HG02571 (cell line): ENCODE results near the gene BAZ1B.
A peak's percentile ranks its signal among the peaks of the same experiment; 100 is the strongest.
"Not testable (repeated sequence)": the region's sequence is repeated elsewhere in the genome, so short reads cannot be mapped to it uniquely, and the experiment has no call there.

Experiments
- ATAC-seq: cut with Tn5 transposase; IDR thresholded peaks from one replicate; pipeline ENCODE4 v1.9.1; 2021; ENCODE audit warnings: mild to moderate bottlenecking, moderate library complexity; ENCODE audit not compliant: unreplicated experiment

The BAZ1B gene

DNA sequence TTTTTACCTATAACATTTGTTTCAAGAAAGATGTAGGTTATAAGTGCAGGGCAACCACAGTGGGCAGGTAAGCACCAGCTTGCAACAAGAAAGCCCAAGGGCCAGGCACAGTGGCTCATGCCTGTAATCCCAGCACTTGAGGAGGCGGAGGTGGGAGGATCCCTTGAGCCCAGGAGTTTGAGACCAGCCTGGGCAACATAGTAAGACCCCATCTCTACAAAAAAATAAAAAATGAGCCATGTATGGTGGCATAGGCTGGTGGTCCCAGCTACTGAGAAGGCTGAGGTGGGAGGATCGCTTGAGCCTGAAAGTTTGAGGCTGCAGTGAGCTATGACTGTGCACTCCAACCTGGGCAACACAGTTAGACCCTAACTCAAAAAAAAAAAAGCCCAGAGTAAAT is 22.6 kb upstream of the BAZ1B start:
- ATAC-seq = no peak

DNA sequence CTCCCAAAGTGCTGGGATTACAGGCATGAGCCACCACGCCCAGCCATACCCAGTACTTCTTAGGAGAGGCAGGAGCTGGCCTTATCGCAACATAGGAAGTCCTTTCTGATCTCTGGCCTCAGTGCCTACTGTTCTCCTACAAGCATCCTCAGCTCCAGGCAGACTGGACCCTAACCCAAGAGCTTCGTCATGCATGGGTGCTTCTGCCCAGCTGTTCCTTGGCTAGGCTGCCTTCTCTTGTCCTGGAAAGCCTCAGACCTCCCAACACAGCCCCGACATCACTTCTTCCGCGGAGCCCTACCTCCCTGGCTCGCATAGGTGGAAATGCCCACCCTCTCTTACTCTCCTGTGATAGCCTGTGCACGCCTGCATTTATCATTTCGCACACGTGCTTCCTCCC is 19.6 kb upstream of the BAZ1B start:
- no peak for ATAC-seq

DNA sequence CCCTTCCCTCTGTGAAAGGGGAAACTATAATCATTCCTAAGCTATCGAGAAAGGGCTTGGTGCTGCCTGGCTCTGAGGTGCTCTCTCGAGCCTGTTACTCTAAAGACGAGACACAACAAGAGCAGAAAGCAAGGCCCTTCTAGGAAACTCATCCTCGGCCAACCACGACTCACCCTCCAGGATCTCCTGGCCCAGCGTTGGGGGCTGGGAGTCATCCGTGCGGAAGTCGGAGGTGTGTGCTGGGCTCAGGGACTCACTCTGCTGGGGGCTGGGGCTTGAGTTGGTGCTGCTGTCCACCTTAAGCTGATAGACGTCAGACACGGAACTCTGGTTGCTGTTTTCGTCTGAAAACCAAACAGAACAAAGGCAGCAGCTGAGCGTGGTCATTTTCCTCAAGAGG is 17.6 kb upstream of the BAZ1B start:
- ATAC-seq = no peak

DNA sequence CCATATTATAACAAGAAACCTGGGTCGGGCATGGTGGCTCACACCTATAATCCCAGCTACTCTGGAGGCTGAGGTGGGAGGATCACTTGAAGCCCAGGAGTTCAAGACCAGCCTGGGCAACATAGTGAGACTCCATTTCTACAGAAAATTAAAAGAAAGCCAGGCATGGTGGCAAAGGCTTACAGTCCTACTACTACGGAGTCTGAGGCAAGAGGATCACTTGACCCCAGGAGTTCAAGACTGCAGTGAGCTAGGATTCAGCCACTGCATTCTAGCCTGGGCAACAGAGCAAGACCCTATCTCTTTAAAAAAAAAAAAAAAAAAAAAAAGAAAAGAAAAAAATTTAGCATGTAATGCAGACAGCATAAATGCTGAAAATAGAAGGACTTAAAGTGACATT is 16.4 kb upstream of the BAZ1B start:
- ATAC-seq = not testable (repeated sequence)

DNA sequence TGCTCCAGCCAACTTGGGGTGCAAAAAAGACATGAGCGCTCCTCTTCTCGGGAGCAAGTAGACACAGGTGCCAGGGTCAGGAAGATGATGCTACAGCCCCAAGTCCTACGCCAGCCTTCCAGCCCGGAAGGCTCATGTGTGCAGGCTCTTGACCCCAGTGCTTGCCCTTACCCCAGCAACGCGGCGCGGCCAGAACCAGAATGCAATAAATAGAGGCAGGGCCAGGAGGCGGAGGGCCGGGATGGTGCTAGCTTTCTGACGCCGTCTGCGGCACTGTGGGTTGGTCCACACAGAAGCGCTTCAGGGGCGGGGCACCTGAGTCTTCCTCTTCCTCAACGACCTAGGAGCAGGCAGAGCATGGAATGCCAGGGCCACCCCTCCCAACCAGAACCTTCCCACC is 15.0 kb upstream of the BAZ1B start:
- no peak for ATAC-seq

DNA sequence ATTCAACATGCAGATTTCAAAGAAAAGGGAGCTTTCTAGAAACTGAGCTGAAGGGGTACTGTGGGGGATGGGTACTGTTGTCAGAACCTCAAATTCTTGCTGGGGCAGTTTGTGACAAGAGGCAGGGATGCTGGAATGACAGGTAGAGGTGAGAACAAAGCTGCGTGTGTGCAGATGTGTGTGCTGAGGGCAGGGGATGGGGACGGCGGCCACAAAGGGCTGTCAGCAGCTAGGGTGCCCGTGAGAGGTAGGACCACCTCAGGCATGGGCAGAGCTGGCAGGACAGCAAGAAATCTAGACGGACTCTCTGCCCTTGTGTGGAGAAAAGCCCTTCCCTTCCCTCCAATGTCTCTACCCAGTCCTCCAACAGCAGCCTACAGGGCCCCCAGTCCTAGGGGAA is 14.4 kb upstream of the BAZ1B start:
- no peak for ATAC-seq

DNA sequence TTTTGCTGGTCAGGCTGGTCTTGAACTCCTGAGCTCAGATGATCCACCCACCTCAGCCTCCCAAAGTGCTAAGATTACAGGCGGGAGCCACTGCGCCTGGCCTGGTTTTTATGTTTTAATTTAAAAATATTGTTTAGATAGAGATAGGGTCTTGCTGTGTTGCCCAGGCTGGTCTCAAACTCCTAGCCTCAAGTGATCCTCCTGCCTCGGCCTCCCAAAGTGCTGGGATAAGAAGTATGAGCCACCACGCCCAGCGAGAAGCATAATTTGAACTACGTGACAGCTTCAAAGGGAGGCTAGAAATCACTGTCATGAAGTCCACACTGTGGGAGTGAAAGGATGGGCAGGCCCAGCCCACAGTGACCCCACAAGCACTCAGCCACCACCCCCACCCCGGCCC is 13.8 kb upstream of the BAZ1B start:
- not testable (repeated sequence) for ATAC-seq

DNA sequence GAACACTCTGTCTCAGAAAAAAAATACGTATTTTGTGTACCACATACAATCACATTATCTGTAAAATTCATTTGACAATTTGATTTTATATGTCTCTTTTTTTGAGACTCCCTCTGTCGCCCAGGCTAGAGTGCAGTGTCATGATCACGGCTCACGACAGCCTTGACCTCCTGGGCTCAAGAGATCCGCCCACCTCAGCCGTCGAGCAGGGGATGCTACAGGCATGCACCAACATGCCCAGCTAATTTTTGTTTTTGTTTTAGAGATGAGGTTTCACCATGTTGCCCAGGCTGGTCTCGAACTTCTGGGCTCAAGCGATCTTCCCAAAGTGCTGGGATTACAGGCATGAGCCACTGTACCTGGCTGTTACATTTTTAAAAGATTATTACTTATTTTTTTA is 11.6 kb upstream of the BAZ1B start:
- ATAC-seq = no peak

DNA sequence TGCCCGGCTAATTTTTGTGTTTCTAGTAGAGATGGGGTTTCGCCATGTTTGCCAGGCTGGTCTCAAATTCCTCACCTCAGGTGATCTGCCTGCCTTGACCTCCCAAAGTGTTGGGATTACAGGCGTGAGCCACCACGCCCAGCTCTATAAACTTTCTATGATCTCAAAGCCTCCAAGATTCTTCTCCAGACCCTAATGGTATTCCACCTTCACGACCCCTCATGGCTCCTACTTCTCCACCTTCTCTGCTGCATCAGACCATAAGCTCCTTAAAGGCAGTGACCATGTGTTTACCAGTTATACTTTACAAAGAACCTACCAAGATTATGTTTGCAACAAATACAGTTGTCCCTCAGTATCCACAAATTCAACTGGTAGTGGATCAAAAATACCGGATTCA is 10.1 kb upstream of the BAZ1B start:
- no peak for ATAC-seq

DNA sequence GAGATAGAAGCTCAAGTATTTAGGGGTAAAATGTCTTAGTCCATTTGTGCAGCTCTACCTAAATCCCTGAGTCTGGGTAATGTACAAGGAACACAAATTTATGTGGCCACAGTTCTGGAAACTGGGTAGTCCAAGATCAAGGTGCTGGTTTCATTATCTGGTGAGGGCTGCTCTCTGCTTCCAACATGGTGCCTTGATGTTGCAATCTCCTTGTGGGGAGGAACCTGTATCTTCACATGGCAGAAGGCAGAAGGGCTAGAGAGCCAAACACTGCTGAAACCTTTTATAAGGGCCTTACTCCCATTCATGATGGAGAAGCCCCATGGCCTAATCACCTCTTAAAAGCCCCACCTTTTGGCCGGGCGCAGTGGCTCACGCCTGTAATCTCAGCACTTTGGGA is 8.7 kb upstream of the BAZ1B start:
- ATAC-seq = no peak

DNA sequence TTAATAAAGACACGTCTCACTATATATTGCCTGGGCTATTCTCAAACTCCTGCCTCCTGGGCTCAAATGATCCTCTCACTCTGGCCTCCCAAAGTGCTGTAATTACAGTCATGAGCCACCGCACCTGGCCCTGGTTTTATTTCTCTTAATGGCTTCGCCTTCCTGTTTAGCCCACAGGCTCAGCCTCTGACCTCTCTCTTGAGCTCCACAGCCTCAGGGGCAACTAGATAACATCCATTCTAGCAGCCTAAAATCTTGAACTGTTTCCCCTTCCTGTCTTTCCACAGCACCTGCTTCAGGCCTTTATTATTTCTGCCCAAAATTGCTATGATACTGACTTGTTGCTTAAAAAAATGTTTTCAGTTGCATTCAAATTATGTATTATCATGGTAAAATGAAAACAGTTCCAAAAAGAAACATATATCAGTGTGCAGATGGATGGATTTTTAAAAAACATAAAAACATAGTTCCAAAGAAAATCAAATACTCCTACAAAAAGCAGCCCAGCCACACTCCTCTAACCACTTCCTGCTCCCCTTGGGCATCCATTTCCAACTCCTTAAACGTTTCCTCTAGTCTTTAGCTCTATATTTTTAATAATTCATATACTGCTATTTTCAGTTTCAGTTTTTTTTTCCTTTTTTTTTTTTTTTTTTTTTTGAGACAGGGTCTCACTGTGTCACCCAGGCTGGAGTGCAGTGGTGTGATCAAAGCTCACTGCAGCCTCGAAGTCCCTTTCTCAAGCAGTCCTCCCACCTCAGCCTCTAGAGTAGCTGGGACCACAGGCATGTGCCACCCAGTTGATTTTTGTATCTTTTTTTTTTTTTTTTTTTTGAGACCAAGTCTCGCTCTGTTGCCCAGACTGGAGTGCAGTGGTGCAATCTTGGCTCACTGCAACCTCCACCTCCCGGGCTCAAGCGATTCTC is 5.1 kb upstream of the BAZ1B start:
- ATAC-seq = no peak

DNA sequence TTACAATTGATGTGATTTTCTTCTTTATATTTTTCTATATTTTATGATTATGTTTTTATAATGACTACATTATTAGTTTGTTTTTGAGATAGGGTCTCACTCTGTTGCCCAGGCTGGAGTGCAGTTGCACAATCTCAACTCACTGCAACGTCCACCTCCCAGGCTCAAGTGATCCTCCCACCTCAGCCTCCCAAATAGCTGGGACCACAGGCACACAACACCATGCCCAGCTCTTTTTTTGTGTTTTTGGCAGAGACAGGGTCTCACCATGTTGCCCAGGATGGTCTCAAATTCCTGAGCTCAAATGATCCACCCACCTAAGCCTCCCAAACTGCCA is 4.0 kb upstream of the BAZ1B start:
- not testable (repeated sequence) for ATAC-seq

DNA sequence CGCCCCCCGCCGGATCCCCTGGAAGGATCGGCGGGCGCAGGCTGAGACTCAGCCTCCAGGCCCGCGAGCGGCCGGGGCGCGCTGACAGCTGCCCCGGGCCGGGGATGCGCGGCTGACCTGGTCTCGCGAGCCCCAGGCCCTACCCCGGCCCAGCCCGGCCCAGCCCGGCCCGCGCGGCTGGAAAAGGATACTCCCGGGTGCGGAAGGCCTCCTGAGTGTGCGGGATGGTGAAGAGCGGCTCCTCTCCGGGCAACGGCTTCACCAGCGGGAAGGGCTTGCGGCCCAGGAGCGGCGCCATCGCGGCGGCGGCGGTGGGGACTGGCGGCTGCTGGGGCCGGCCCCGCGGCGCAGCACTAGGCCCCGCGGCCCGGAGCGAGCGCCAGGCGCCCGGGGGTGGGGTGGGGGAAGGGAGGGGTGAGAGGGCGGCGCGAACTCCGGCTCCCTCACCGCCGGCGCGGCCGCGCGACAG is 423 bp downstream of the BAZ1B start:
- ATAC-seq = peak; percentile 41

DNA sequence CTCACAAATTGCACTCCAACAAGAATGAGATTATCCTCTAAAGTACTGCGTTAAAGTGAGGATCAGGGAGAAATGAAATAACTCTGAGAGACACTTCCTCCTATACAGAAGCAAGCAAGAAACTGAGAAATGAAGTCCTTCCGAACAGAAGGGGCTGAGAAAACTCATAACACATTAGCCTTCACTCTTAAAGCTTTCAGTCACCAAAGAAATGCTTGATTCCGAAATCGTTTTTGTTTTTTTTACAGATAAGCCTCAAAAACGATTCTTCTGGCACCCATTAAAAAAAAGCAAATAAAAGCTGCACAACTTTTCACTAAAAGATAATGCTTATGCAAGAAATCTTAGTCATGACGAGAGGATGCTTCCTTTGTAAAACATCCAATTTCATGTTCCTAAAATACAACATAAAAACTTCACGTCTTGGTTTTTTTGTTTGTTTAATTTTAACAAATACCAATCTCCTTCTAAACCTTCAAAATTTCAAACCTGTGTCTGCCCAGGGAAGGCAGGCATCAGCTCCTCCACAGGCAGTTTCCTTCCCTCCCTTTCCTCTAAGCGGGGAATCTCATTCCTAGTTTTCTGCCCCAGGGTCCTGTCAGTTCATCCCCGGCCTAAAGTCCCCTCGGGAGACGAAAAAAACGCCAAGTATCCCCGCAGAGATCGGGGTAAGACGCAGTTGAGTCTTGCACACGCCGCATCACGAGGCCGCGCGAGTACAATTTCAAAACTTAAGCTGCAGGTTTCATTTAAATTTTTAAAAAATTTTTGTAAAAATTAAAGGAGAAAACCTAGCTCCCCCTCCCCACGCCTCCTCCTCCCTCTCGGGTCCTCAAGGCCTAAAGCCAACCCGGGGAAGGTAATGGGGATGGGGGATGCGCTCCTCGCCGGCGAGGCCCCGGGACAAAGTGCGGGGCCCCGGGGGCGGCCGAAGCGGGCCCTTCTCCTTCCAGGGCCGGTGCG is 1.1 kb downstream of the BAZ1B start:
- no peak for ATAC-seq

DNA sequence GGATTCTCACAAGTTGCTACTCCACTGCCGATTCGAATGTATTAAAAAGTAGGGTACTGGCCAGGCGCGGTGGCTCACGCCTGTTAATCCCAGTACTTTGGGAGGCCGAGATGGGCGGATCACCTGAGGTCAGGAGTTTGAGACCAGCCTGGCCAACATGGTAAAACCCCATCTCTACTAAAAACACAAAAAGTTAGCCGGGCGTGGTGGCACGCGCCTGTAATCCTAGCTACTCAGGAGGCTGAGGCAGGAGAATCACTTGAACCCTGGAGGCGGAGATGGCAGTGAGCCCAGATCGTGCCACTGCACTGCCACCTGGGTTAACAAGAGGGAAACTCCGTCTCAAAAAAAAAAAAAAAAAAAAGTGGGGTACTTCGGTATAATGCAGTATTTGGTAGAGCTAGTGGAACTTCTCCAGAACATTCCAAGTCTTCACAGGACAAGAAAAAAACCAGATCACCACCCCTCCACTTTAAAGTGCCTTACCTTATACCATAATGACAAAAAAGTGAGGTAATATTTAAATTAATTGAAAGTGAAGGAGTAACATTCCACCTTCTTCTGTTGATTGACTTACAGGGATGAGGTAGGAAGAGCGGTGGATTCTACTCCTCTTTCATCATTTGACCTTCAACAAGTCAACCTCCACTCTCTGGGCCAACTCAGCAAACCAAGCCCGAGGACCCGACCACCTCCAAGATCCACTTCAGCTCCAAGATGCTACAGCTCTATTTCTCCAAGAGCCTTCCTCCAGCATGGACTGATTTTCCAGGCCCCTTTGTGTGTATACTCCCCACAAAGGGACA is 2.0 kb downstream of the BAZ1B start:
- ATAC-seq = no peak

DNA sequence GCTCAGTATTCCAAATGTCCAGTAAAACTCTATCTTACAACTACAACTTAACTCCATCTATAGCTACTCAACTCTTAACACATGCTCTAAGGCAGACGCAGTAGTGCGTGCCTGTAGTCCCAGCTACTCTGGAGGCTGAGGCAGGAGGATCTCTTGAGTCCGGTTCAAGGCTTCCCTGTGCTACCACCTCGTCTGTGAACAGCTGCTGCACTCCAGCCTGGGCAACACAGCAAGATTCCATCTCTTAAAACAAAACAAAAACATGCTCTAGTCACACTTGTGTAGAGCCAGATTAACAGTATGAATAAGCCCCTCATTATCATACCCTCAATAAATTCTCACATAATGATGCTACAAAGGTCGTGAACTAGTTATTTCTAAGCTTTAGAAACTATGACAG is 3.6 kb downstream of the BAZ1B start:
- no peak for ATAC-seq

DNA sequence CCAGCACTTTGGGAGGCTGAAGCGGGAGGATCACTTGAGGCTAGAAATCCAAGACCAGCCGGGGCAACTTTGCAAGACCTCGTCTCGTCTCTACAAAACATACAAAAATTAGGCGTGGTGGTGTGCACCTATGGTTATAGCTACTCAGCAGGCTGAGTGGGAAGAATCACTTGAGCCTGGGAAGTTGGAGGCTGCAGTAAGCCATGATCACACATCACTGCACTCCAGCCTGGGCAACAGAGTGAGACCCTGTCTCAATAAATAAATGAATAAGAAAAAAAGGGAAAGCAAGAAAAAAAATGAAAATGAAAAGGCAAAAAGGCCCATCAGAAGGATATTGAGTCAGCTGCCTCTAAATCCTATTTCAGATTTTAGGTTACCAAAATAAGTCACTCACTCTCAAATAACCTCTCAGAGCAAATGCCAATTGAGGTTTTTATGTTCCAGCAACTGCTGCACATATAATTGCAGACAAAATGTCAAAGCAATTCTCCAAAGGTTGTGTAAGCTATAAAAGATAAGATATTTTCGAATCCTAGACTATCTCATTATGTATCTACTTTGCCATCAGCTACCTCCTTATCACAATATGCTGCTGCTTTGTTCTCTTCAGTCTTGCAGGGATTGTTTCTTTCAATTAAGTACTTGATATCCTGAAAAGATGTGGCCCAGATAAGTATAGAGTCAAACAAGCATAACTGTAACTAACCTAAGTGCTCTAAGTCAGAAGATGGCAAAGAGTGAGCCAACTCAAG is 4.7 kb downstream of the BAZ1B start:
- ATAC-seq = no peak

DNA sequence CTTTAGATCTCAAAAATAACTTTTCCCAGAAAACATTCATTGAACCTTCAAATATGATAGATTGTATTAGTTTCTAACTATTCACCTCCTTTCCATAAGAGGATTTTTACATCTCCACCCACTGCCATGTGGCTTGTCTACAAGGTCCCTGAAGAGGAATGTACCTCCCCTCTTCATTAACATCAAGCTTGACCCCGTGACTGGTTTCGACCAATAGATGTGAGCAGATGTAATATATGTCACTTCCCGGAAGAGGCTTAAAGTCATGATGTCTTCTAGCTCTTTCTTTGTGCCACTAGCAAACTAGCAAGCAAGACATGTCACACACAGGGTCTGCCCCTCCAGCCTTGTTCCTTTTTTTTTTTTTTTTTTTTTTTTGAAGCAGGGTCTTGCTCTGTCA is 6.9 kb downstream of the BAZ1B start:
- no peak for ATAC-seq

DNA sequence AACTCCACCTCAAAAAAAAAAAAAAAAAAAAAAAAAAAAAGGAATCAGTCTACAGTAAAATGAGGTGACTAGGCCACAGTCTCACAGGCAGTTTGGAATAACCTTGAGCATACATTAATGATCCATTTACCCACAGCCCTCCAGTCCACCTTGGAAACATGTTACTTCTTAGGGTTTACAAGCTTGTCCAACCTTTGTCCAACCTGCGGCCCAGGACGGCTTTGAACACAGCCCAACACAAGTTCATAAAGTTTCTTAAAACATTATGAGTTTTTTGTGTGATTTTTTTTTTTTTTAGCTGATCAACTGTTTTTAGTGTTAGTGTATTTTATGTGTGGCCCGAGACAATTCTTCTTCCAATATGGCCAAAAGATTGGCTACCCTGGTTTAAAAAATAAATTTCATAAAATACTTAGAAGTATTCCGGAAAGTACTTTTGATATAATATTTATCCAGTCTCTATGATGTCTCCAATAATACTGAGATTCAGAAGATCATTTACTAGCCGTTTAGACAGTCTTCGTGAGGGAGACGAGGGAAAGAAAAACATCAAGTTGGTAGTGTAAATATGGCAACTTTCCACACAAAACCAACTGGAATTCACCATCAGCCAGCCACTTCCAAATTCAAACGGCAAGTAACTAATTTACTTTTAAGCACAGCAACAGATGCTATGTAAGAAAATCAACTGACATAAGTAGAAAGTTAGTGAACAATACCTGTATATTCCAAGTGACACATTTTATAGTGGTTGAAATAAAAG is 9.9 kb downstream of the BAZ1B start:
- ATAC-seq = no peak

DNA sequence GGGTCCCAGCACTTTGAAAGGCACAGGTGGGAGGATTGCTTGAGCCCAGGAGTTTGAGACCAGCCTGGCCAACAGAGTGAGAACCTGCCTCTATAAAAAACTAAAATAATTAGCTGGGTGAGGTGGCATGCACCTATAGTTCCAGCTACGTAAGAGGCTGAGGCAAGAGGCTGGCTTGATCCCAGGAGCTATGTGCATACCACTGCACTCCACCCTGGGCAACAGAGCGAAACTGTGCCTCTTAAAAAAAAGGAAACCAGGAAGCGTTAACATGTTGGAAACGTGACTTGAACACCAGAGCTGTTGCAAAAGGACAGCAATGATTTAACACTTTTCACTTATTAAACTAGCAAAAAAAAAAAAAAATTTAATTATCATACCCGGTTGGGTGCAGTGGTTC is 12.6 kb downstream of the BAZ1B start:
- ATAC-seq = no peak
